ENCODE data around the gene TCP10L.

- TF ChIP-seq CTCF (conservative IDR thresholded peaks at IDR 0.05; ENCODE audit: low read depth, low read length) (no peak), RFX5 (IDR thresholded peaks at IDR 0.05; ENCODE audit: low read depth, low read length) (no peak), SMC3 (IDR thresholded peaks at IDR 0.05; ENCODE audit: low read depth, low read length) (no peak), POLR2A (IDR thresholded peaks at IDR 0.05; ENCODE audit: low read depth, low read length) (no peak), RAD21 (IDR thresholded peaks at IDR 0.05; ENCODE audit: low read length) (no peak), MAZ (IDR thresholded peaks at IDR 0.05; ENCODE audit: borderline replicate concordance, low read depth, low read length) (no peak), CEBPB (IDR thresholded peaks at IDR 0.05; ENCODE audit: low read depth, low read length) (no peak), USF2 (IDR thresholded peaks at IDR 0.05; ENCODE audit: low read depth, low read length) (no peak), FOS (IDR thresholded peaks at IDR 0.05; ENCODE audit: low read depth, low read length) (no peak), MXI1 (IDR thresholded peaks at IDR 0.05; ENCODE audit: borderline replicate concordance, low read depth, low read length) (no peak), RCOR1 (IDR thresholded peaks at IDR 0.05; ENCODE audit: insufficient replicate concordance, low read length) (no peak), BHLHE40 (IDR thresholded peaks at IDR 0.05; ENCODE audit: low read depth, low read length) (no peak)
These were observed 36.3 kb downstream of the TCP10L start for GRCh38 chr21:32548978-32549377.

Data from IMR-90 (cell line).